Activated CD8-positive, alpha-beta memory T cell treated with anti-CD3 and anti-CD28 coated beads for 48 hours (primary cell): Measurements from ENCODE around the gene TECTA.
"Not testable (repeated sequence)": the region's sequence is repeated elsewhere in the genome, so short reads cannot be mapped to it uniquely, and the experiment has no call there.

ENCODE experiments used
- DNase-seq, 3 experiments: peaks; one replicate each; pipeline ENCODE4 v3.0.0-alpha.2; 2020; ENCODE audit warnings: low read depth in 2 of 3, low spot score in 2 of 3

TECTA gene

GRCh38 chr11:121226415-121227263, 125.6 kb downstream of the TECTA start:
- DNase-seq, result no peak

- DNase-seq, result no peak
Measured at GRCh38 chr11:121228851-121229250, 127.8 kb downstream of the TECTA start.

- DNase-seq, result no peak
Measured at GRCh38 chr11:121229495-121230215, 128.6 kb downstream of the TECTA start.

GRCh38 chr11:121231576-121232278, 130.7 kb downstream of the TECTA start:
- no peak for DNase-seq

- no peak for DNase-seq
Measured at GRCh38 chr11:121235057-121235456, 134.0 kb downstream of the TECTA start.

- DNase-seq, result no peak
Measured at GRCh38 chr11:121236115-121237001, 135.3 kb downstream of the TECTA start.

- not testable (repeated sequence) for DNase-seq
Measured at GRCh38 chr11:121237247-121237646, 136.2 kb downstream of the TECTA start.

- no peak for DNase-seq
Measured at GRCh38 chr11:121237686-121238658, 136.9 kb downstream of the TECTA start.

- DNase-seq, result no peak
Measured at GRCh38 chr11:121238956-121239355, 137.9 kb downstream of the TECTA start.

- not testable (repeated sequence) for DNase-seq
Measured at GRCh38 chr11:121240001-121240400, 139.0 kb downstream of the TECTA start.

- no peak for DNase-seq
Measured at GRCh38 chr11:121240650-121241303, 139.7 kb downstream of the TECTA start.
